Activated naive CD8-positive, alpha-beta T cell treated with anti-CD3 and anti-CD28 coated beads, Interleukin-2, amount 50 U/mL, for 24 hours (primary cell): ENCODE data around the gene ITSN2.
"Not testable (repeated sequence)": the region's sequence is repeated elsewhere in the genome, so short reads cannot be mapped to it uniquely, and the experiment has no call there.

Experiments used
- ATAC-seq: fragments of 150-1000 bp; cut with Tn5 transposase; one replicate; pipeline ENCODE4 v1.10.0; 2021
- DNase-seq: peaks from one replicate; pipeline ENCODE4 v3.0.0; 2021
- H3K27ac Mint-ChIP-seq: one replicate; pipeline ENCODE4 v1.8.0; 2021; ENCODE audit warnings: mild to moderate bottlenecking, mixed read lengths
- H3K27me3 Mint-ChIP-seq: one replicate; pipeline ENCODE4 v1.8.0; 2021; ENCODE audit warnings: mixed read lengths
- H3K36me3 Mint-ChIP-seq: one replicate; pipeline ENCODE4 v1.8.0; 2021; ENCODE audit warnings: low read depth, mixed read lengths
- H3K4me1 Mint-ChIP-seq: one replicate; pipeline ENCODE4 v1.8.0; 2021; ENCODE audit warnings: mixed read lengths
- H3K4me3 Mint-ChIP-seq: one replicate; pipeline ENCODE4 v1.8.0; 2021; ENCODE audit warnings: mild to moderate bottlenecking, moderate library complexity, mixed read lengths
- H3K9me3 Mint-ChIP-seq: one replicate; pipeline ENCODE4 v1.8.0; 2021; ENCODE audit warnings: mixed read lengths

ITSN2 gene

DNA sequence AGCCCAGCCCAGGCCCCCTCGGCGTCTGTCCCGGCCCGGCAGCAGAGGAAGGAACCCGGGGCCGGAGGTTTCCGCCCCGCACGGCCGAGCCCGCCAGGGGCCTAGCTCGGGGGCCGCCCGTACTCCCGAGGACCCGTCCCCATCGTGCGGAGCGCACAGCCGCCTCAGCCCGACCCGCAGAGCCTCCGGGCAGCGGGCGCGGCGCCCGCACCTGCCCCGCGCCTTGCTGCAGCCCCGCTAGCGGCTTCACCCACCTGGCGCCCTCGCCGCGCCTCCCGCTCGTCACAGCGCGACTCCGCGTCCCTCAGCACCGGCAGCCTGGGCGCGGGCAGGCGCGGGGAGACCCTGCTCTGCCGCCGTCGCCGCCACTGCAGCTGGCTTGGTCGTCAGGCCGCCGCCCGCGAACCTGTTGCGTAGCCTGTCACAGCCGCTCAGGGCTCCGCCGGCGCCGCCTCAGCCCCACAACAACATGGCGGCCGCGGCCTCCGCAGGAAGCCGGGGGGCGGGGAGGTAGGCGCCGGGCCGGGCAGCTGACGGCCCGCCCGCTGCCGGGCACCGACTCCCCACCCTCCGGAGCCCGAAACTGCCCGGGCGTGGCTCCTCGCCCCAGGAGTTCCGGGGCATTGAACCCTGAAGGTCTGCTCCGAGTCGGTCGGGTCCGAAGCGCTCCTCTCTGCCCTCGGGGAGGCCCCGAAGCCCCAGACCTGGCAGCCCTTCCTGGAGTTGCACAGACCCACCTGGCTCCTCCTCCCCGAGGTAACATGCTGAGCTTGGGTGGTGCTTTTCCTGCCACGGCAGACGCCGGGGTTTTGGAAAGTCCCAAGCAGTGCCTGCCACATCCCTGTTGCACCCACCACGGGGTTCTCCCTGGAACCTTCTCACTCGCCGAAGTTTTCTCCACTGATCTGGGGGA, at the start of gene ITSN2:
Gene ITSN2, minus strand, starts transcription at position 487 of the 913 bp plus-strand sequence. CDS start 32,454 bp downstream, outside the sequence.
- DNase-seq: peak; percentile 82
- ATAC-seq: peak; percentile 94
- Mint-ChIP-seq H3K27me3 (no peaks in the 10 kb centered on the region), H3K36me3 (peaks cover 8% of the 10 kb centered on the region), H3K4me1 (peaks cover 38% of the 10 kb centered on the region), H3K9me3 (no peaks in the 10 kb centered on the region), H3K4me3 (peak within 1 kb of the TSS; percentile 86), H3K27ac (peak within 1 kb of the TSS; percentile 90)

DNA sequence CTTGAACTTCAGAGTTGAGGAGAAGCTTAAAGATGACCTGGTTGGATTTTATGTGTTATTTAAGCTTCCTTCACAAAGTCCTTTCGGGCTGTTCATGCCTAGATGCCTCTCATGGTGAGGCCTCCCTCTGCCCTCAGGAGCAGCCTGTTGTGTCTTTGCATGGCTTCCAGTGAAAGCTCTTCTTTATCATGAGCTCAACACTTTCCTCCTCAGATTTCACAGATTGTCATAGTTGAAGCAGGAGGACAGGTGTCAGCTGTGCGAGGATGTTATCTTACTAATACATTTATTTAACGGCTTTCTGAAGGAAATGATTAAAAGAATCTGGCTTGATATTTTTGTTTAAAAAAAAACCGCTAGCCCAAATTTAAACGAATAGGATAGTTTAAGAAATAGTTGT, 48.8 kb upstream of the ITSN2 start:
- H3K27me3 Mint-ChIP-seq: peaks cover 5% of the 10 kb centered on the region
- DNase-seq: no peak

DNA sequence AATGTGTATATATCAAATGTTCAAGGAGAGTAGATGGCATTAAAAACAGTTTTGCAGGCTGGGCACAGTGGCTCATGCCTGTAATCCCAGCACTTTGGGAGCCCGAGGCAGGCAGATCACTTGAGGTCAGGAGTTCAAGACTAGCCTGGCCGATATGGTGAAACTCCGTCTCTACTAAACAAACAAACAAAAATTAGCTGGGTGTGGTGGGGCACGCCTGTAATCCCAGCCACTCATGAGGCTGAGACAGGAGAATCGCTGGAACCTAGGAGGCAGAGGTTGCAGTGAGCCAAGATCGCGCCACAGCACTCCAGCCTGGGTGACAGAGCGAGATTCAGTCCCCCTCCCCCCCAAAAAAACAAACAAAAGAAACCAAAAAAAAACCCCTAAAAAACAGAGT, 48.4 kb upstream of the ITSN2 start:
- not testable (repeated sequence) for ATAC-seq

More for the DNA sequence above, 48.8 kb upstream of the ITSN2 start:
- H3K4me3 Mint-ChIP-seq: no peak overlapping the region
- no peaks in the 10 kb centered on the region for H3K36me3 Mint-ChIP-seq
- ATAC-seq: no peak
- H3K27ac Mint-ChIP-seq: no peak overlapping the region
- H3K9me3 Mint-ChIP-seq: no peaks in the 10 kb centered on the region
- H3K4me1 Mint-ChIP-seq: no peaks in the 10 kb centered on the region

DNA sequence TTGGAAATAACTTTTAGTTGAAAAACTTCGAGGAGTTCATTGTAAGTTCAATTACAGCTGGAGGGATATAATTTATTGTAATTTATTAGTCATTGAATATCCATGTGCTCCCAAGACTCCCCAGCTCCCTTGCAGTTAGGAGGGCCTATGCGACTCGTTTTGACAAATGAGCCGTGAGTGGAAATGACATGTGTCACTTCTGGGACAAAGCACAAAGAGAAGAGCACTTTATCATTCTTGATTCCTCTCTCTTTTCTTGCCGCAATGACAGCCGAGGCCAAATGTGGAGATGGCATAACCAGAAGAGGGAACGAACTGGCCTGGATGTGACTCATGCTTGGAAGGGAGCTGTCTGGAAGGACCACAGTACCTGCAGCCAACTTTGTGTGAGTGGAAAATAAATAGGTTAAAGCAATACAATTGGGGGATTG, 44.2 kb upstream of the ITSN2 start:
- ATAC-seq (no peak), DNase-seq (no peak)
- Mint-ChIP-seq H3K36me3 (no peaks in the 10 kb centered on the region), H3K27ac (no peak overlapping the region), H3K4me1 (peaks cover 12% of the 10 kb centered on the region), H3K9me3 (no peaks in the 10 kb centered on the region), H3K4me3 (no peak overlapping the region), H3K27me3 (peaks cover 13% of the 10 kb centered on the region)

More for the DNA sequence above, 48.4 kb upstream of the ITSN2 start:
- H3K36me3 Mint-ChIP-seq, H3K27ac Mint-ChIP-seq, H3K4me1 Mint-ChIP-seq, H3K4me3 Mint-ChIP-seq, H3K27me3 Mint-ChIP-seq, DNase-seq, H3K9me3 Mint-ChIP-seq: not testable (repeated sequence)

DNA sequence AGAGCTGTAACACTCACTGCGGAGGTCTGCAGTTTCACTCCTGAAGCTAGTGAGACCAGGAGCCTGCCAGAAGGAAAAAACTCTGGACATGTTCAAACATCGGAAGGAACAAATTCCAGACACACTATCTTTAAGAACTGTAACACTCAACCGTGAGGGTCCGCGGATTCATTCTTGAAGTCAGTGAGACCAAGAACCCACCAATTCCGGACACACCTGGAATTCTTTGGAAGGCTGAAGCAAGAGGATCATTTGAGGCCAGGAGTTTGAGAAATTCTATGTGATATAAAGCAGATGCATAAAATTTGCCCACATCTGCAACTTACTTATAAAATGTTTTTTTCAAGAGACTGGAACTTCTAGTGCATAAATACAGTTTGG, 43.5 kb upstream of the ITSN2 start:
- peaks cover 12% of the 10 kb centered on the region for H3K4me1 Mint-ChIP-seq
- no peak overlapping the region for H3K4me3 Mint-ChIP-seq
- H3K9me3 Mint-ChIP-seq: no peaks in the 10 kb centered on the region
- no peak for ATAC-seq
- no peak for DNase-seq
- H3K36me3 Mint-ChIP-seq: no peaks in the 10 kb centered on the region
- peaks cover 13% of the 10 kb centered on the region for H3K27me3 Mint-ChIP-seq
- H3K27ac Mint-ChIP-seq: no peak overlapping the region

DNA sequence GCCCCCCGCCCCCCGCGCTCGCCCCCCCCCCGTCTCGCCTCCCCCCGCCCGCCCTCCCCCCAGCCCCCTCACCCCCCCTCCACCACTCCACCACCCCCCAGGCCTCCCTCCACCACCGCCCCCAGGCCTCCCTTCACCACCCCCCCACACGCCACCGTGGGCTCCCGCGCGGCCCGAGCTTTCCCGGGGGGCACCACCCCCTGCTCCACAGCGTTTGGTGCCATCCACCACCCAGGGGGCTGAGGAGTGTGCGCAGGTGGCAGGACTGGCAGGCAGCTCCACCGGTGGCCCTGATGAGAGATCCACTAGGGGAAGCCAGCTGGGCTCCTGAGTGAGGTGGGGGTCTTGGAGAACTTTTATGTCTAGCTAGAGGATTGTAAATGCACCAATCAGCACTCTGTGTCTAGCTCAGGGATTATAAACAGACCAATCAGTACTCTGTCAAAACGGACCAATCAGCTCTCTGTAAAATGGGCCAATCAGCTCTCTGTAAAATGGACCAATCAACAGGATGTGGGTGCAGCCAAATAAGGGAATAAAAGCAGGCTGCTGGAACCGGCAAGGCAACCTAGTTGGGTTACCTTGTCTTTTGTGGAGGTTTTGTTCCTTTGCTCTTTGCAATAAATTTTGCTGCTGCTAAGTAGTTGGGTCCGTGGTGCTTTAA, 43.0 kb upstream of the ITSN2 start:
- H3K9me3 Mint-ChIP-seq: no peaks in the 10 kb centered on the region
- peaks cover 12% of the 10 kb centered on the region for H3K4me1 Mint-ChIP-seq
- H3K27me3 Mint-ChIP-seq: peaks cover 13% of the 10 kb centered on the region
- H3K4me3 Mint-ChIP-seq: no peak overlapping the region
- H3K36me3 Mint-ChIP-seq: no peaks in the 10 kb centered on the region
- DNase-seq: no peak
- no peak for ATAC-seq
- H3K27ac Mint-ChIP-seq: no peak overlapping the region

DNA sequence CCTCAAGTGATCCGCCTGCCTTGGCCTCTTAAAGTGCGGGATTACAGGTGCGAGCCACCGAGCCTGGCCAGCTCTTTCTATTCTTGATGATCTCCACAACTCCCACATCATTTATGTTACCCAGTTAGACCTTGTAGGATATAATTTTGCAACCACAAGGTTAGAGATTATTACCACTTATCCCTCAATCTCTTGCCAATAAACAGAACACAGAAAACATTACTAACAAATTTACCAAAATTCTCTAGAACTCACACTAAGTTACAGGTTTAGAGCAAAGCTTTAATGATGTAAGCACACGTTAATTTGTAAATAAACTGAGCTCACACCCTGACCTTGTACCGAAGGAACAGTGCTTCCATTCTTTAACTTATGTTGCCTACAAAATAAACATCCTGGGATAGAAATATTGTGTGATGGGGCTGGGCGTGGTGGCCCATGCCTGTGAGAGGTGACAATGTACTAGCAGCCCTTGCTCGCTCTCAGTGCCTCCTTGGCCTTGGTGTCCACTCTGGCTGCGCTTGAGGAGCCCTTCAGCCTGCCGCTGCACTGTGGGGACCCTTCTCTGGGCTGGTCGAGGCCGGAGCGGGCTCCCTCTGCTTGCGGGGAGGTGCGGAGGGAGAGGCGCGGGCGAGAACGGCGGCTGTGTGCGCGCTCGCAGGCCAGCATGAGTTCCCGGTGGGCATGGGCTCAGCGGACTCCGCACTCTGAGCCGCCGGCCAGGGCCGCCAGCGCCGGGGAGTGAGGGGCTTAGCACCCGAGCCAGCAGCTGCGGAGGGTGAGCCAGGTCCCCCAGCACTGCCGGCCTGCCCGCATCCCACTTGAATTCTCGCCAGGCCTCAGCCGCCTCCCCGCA, 42.1 kb upstream of the ITSN2 start:
- Mint-ChIP-seq H3K4me1 (peaks cover 12% of the 10 kb centered on the region), H3K9me3 (no peaks in the 10 kb centered on the region), H3K36me3 (no peaks in the 10 kb centered on the region), H3K4me3 (no peak overlapping the region), H3K27ac (no peak overlapping the region), H3K27me3 (peaks cover 11% of the 10 kb centered on the region)
- no peak for DNase-seq
- no peak for ATAC-seq

DNA sequence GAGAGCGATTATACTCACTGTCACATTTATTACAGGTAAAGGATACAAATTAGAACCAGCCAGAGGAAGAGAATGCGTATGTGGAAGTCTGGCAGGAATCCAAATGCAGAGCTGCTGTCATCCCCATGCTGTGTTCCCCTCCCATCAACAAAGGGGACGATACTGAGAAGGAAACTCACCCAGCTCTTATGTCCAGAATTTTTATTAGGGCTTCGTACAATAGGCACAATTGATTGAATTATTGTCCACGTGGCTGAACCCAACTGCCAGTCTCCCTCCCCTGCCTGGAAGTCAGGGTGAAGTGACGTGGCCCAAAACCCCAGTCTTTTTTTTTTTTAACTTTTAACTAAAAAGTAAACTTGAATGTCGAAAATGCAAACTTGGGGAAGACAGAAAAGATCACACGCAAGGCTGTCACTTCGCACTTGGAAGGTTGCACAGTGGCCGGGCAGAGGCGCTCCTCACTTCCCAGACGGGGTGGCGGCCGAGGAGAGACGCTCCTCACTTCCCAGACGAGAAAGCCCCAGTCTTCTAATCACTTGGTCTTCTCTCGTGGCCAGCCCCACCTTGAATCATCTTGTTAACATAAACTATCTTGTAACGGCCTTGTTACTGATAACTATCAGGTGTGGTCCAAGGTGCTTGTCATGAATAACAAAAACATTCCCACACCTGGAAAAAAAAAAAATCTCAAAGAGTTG, 40.0 kb upstream of the ITSN2 start:
- peaks cover 10% of the 10 kb centered on the region for H3K27me3 Mint-ChIP-seq
- no peaks in the 10 kb centered on the region for H3K9me3 Mint-ChIP-seq
- DNase-seq: no peak
- H3K4me3 Mint-ChIP-seq: no peak overlapping the region
- no peaks in the 10 kb centered on the region for H3K36me3 Mint-ChIP-seq
- peaks cover 12% of the 10 kb centered on the region for H3K4me1 Mint-ChIP-seq
- H3K27ac Mint-ChIP-seq: no peak overlapping the region
- ATAC-seq: no peak

DNA sequence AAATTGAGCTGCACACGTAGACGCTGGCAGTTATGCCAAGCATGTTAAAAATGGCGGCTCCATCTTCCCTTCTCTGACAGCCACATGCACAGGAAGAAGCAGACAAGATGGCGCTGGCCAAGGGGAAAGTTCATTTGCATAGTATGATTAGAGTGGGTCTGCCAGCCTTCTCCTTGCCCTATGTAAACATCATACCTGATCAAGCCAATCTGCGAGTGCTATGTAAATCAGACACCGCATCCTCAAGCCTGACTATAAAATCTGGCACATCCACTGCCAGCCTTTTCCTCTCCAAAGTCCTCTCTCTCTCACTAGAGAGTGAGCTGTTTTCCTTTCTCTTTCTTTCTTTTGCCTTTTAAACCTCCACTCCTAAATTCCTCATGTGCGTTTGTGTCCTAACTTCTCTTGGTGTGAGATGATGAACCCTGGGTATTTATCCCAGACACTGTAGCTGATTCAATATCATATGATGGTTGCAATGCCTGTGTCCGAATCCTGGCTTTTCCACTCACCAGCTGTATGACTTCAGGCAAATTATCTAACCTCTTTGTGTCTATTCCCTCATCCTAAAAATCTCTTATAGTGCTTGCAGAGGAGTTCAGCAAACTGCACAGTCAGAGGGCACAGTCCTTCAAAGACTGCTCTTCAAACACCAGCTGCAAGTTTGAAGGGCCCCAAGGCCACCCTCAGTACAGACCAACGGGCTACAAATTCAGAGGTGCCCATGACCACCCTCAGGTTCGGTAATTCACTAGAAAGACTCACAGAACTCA, 39.3 kb upstream of the ITSN2 start:
- H3K36me3 Mint-ChIP-seq: no peaks in the 10 kb centered on the region
- DNase-seq: no peak
- peaks cover 10% of the 10 kb centered on the region for H3K27me3 Mint-ChIP-seq
- H3K4me1 Mint-ChIP-seq: peaks cover 12% of the 10 kb centered on the region
- no peaks in the 10 kb centered on the region for H3K9me3 Mint-ChIP-seq
- ATAC-seq: no peak
- no peak overlapping the region for H3K4me3 Mint-ChIP-seq
- no peak overlapping the region for H3K27ac Mint-ChIP-seq

DNA sequence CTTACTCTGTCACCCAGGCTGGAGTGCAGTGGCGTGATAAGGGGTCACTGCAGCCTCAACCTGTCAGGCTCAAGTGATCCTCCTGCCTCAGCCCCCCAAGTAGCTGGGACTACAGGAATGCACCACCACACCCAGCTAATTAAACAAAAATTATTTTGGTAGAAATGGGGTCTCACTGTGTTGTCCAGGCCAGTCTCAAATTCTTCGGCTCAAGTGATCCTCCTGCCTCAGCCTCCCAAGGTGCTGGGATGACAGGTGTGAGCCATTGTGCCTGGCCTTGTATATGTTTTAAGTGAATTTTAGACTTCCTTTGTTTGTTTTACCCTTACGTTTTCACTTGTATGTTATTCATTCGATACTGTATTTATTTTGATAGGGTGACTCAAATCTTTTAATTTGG, 34.7 kb upstream of the ITSN2 start:
- Mint-ChIP-seq H3K4me1 (no peaks in the 10 kb centered on the region), H3K4me3 (no peak overlapping the region), H3K27ac (no peak overlapping the region), H3K9me3 (no peaks in the 10 kb centered on the region), H3K36me3 (no peaks in the 10 kb centered on the region), H3K27me3 (peaks cover 2% of the 10 kb centered on the region)
- no peak for ATAC-seq
- DNase-seq: no peak

DNA sequence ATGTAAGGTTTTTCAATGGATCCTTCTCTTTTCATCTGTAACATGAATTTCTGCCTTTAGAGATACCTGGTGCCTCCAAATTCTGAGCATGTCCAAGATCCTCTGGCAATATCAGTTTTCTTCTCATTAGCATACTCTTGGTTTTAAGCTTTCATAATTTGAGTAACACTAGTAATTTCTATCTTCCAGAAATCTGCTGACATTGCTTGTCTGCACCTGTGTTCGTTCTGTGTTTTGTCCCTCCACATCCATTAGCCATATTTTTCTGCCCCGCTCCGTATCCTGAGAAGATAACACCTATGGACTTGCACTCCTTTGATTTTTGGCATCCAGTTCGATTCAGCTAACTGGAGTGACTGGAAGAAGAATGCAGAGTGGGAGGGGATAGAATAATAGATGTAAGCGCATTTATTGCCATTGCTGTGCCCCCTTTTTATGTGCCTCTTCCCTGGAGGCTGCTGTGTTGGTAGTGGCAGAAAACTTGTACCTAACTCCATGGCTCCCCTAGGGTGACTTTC, 32.3 kb upstream of the ITSN2 start:
- no peak overlapping the region for H3K27ac Mint-ChIP-seq
- H3K4me3 Mint-ChIP-seq: no peak overlapping the region
- no peaks in the 10 kb centered on the region for H3K9me3 Mint-ChIP-seq
- no peaks in the 10 kb centered on the region for H3K4me1 Mint-ChIP-seq
- no peaks in the 10 kb centered on the region for H3K27me3 Mint-ChIP-seq
- ATAC-seq (no peak), DNase-seq (no peak)
- no peaks in the 10 kb centered on the region for H3K36me3 Mint-ChIP-seq

DNA sequence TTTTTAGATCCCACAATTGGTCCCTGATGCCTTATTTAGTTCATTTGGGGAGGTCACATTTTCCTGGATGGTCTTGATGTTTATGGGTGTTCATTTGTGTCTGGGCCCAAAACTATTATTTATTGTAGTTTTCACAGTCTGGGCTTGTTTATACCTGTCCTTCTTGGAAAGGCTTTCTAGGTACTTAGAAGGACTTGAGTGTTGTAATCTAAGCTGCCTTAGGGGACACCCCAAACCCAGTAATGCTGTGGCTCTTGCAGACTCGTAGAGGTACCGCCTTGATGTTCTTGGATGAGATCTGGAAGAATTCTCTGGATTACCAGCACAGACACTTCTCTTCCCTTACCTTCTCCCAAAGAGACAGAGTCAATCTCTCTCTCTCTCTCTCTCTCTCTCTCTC, 25.0 kb upstream of the ITSN2 start:
- Mint-ChIP-seq H3K9me3 (no peaks in the 10 kb centered on the region), H3K27me3 (no peaks in the 10 kb centered on the region), H3K4me1 (no peaks in the 10 kb centered on the region), H3K36me3 (no peaks in the 10 kb centered on the region), H3K27ac (no peak overlapping the region), H3K4me3 (no peak overlapping the region)
- ATAC-seq: no peak
- no peak for DNase-seq

DNA sequence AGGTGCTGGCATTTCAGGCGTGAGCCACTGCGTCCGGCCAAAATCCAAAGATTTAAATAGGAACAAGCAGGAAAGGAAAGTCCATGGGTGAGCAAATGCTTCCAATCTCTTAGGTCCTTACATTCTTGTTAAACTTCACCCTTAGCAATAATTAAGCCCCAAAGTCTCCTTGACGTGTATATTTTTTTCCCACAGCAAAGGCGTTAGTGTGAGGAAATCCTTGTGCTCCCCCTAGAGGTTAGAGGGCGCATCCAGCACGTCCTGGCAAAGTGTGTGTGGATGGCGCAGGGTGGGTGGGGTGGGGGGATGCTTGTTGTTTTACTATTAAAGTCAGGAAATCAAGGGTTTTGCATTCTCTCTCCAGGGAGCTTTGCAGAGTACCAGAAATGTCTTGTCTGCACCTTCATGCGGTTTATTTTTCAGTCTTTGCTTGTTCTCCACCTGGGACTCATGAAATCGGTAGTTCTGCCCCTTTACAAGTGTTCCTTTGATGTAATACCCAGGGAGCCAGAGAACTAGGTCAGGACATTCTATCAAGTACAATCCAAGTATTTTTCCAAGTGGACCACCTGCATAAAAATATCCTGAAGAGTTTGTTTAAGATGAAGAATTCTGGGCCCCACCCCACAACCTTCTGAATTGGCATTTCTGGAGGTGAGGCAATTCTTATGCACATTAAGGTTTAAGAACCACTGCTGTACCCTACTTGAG, 22.2 kb upstream of the ITSN2 start:
- peak; percentile 80 for ATAC-seq
- Mint-ChIP-seq H3K9me3 (no peaks in the 10 kb centered on the region), H3K27ac (no peak overlapping the region), H3K4me3 (no peak overlapping the region), H3K4me1 (no peaks in the 10 kb centered on the region), H3K36me3 (no peaks in the 10 kb centered on the region), H3K27me3 (no peaks in the 10 kb centered on the region)
- peak; percentile 53 for DNase-seq
